GM21723 (cell line): Measurements from ENCODE around the gene CDH4.

Source experiments
- ATAC-seq: cut with Tn5 transposase; IDR thresholded peaks from one replicate; pipeline ENCODE4 v1.9.1; 2021; ENCODE audit warnings: mild to moderate bottlenecking, moderate library complexity; ENCODE audit not compliant: unreplicated experiment

Gene CDH4

GRCh38 chr20:61613917-61614705 lies 362.1 kb downstream of the CDH4 start:
- ATAC-seq = no peak

GRCh38 chr20:61614706-61615100 lies 362.6 kb downstream of the CDH4 start:
- ATAC-seq = no peak

GRCh38 chr20:61615806-61616205 lies 363.7 kb downstream of the CDH4 start:
- ATAC-seq = no peak

- ATAC-seq = no peak
Observed at GRCh38 chr20:61619751-61620150, 367.7 kb downstream of the CDH4 start.

- no peak for ATAC-seq
Observed at GRCh38 chr20:61620174-61620573, 368.1 kb downstream of the CDH4 start.

GRCh38 chr20:61621035-61621730 lies 369.1 kb downstream of the CDH4 start:
- no peak for ATAC-seq

- no peak for ATAC-seq
Observed at GRCh38 chr20:61621852-61622251, 369.8 kb downstream of the CDH4 start.

GRCh38 chr20:61623451-61623850 lies 371.4 kb downstream of the CDH4 start:
- ATAC-seq = no peak

- ATAC-seq = no peak
Observed at GRCh38 chr20:61625246-61625645, 373.2 kb downstream of the CDH4 start.

GRCh38 chr20:61626412-61626811 lies 374.4 kb downstream of the CDH4 start:
- no peak for ATAC-seq

- no peak for ATAC-seq
Observed at GRCh38 chr20:61627791-61628415, 375.8 kb downstream of the CDH4 start.

GRCh38 chr20:61628480-61628879 lies 376.4 kb downstream of the CDH4 start:
- no peak for ATAC-seq

- no peak for ATAC-seq
Observed at GRCh38 chr20:61628901-61629601, 377.0 kb downstream of the CDH4 start.

GRCh38 chr20:61629602-61630390 lies 377.7 kb downstream of the CDH4 start:
- no peak for ATAC-seq

- no peak for ATAC-seq
Observed at GRCh38 chr20:61630391-61630650, 378.3 kb downstream of the CDH4 start.

GRCh38 chr20:61630816-61631215 lies 378.8 kb downstream of the CDH4 start:
- ATAC-seq = no peak

GRCh38 chr20:61631751-61632150 lies 379.7 kb downstream of the CDH4 start:
- ATAC-seq = no peak

- ATAC-seq = no peak
Observed at GRCh38 chr20:61633004-61633403, 380.9 kb downstream of the CDH4 start.

GRCh38 chr20:61634376-61635145 lies 382.5 kb downstream of the CDH4 start:
- ATAC-seq = no peak
